HCT116 (cell line): ENCODE results near the gene CD99L2. TPM values are rescaled to one million over a fixed set of nuclear protein-coding genes. Genes with fewer than 3 reads are reported as not detected.

Experiments used
- ATAC-seq: fragments of 200-7000 bp; cut with Tn5 transposase; 2 replicates; pipeline ENCODE4 v1.9.1; 2020; ENCODE audit warnings: mild to moderate bottlenecking, moderate library complexity
- BruUV-seq: library from RNA; stranded (reverse); fragments of 400-500 nt; replicated peaks from 2 replicates; lab custom pipeline; 2021; lab: Mats Ljungman, UMichigan
- CTCF ChIA-PET: fragments of 300-600 bp; sonication (Branson Sonifier 250); formaldehyde crosslinking; loops from one replicate; lab custom pipeline; 2021; ENCODE audit warnings: antibody characterized with exemption; lab: Charles Lee
- POLR2A ChIA-PET: fragments of 300-600, 350-600 bp; sonication (Branson Sonifier 250); formaldehyde crosslinking; loops from one replicate; lab custom pipeline; 2021; ENCODE audit warnings: antibody characterized with exemption; lab: Charles Lee
- RAD21 ChIA-PET, 2 experiments: fragments of 300-600 bp; sonication (Branson Sonifier 250); formaldehyde crosslinking; loops; one replicate each; lab custom pipeline; 2023; ENCODE audit warnings: low total read pairs in 2 of 2; ENCODE audit not compliant: uncharacterized antibody in 2 of 2, unreplicated experiment in 2 of 2, low non-redundant PET in 1 of 2; lab: Charles Lee
- DNase-seq: peaks from one replicate; pipeline ENCODE4 v3.0.0-alpha.2; 2010; ENCODE audit warnings: low read depth, low spot score
- H2AFZ ChIP-seq: fragments of 200-600 bp; shearing (Covaris generic), sonication (generic); 2 replicates; pipeline ENCODE4 v1.6.1; 2017; ENCODE audit warnings: low read depth, mixed run types, mixed read lengths, antibody characterized with exemption, low read length; ENCODE audit not compliant: poor library complexity, severe bottlenecking
- H3K27ac ChIP-seq: 2 replicates; pipeline ENCODE4 v1.5.1; 2012; ENCODE audit warnings: low read depth, low read length
- H3K27me3 ChIP-seq: fragments of 200-600 bp; sonication (generic); 2 replicates; pipeline ENCODE4 v1.6.1; 2016; ENCODE audit warnings: mixed run types, low read length, mixed read lengths; ENCODE audit not compliant: insufficient read depth
- H3K36me3 ChIP-seq, 2 experiments: fragments of 200-500 bp in 1 of 2; fragments of 200-600 bp in 1 of 2; sonication (Bioruptor generic) in 1 of 2; sonication (generic) in 1 of 2; 2 replicates each; pipeline versions ENCODE4 v1.5.1 to v1.6.1; 2014 to 2016; ENCODE audit warnings: low read length in 2 of 2, inconsistent platforms in 1 of 2, mixed read lengths in 1 of 2, mixed run types in 1 of 2; ENCODE audit not compliant: insufficient read depth in 2 of 2, control insufficient read depth in 1 of 2
- H3K4me1 ChIP-seq, 2 experiments: fragments of 200-600 bp in 1 of 2; sonication (generic) in 1 of 2; 2 replicates each; pipeline versions ENCODE4 v1.5.1 to v1.6.1; 2012 to 2017; ENCODE audit warnings: low read length in 2 of 2, inconsistent platforms in 1 of 2, mild to moderate bottlenecking in 1 of 2, mixed read lengths in 1 of 2, mixed run types in 1 of 2, moderate library complexity in 1 of 2; ENCODE audit not compliant: insufficient read depth in 2 of 2, control insufficient read depth in 1 of 2
- H3K4me2 ChIP-seq: fragments of 200-600 bp; sonication (generic); 2 replicates; pipeline ENCODE4 v1.6.1; 2017; ENCODE audit warnings: mixed run types, low read length, mixed read lengths
- H3K4me3 ChIP-seq, 2 experiments: fragments of 200-600 bp in 1 of 2; sonication (generic) in 1 of 2; replicated peaks in 1 of 2; 2 replicates each; pipeline ENCODE4 v1.5.1; 2011 to 2016; ENCODE audit warnings: low read length in 2 of 2, control low read depth in 1 of 2, low read depth in 1 of 2, mild to moderate bottlenecking in 1 of 2, mixed read lengths in 1 of 2, mixed run types in 1 of 2
- H3K79me2 ChIP-seq: fragments of 200-600 bp; sonication (generic); 2 replicates; pipeline ENCODE4 v1.6.1; 2017; ENCODE audit warnings: mild to moderate bottlenecking, mixed run types, low read length, moderate library complexity, mixed read lengths; ENCODE audit not compliant: insufficient read depth
- H3K9ac ChIP-seq: fragments of 200-600 bp; sonication (generic); 2 replicates; pipeline ENCODE4 v1.6.1; 2016; ENCODE audit warnings: low read length, mixed read lengths
- H3K9me2 ChIP-seq: fragments of 200-600 bp; sonication (generic), shearing (Covaris generic); 2 replicates; pipeline ENCODE4 v1.6.1; 2017; ENCODE audit warnings: mixed run types, mild to moderate bottlenecking, moderate library complexity; ENCODE audit not compliant: insufficient read depth
- H3K9me3 ChIP-seq, 2 experiments: fragments of 200-500 bp in 1 of 2; fragments of 200-600 bp in 1 of 2; sonication (Bioruptor generic) in 1 of 2; sonication (generic) in 1 of 2; 2 replicates each; pipeline ENCODE4 v1.6.1; 2014 to 2017; ENCODE audit warnings: low read length in 2 of 2, mixed read lengths in 2 of 2, inconsistent platforms in 1 of 2, low read depth in 1 of 2, mild to moderate bottlenecking in 1 of 2, mixed run types in 1 of 2, moderate library complexity in 1 of 2; ENCODE audit not compliant: control insufficient read depth in 1 of 2, insufficient read depth in 1 of 2
- H4K20me1 ChIP-seq: fragments of 200-600 bp; sonication (generic), shearing (Covaris generic); 2 replicates; pipeline ENCODE4 v1.6.1; 2017; ENCODE audit warnings: mixed run types, mild to moderate bottlenecking, moderate library complexity; ENCODE audit not compliant: insufficient read depth
- ATF3 ChIP-seq: IDR thresholded peaks from 2 replicates; pipeline ENCODE4 v1.6.1; 2012
- CBX3 ChIP-seq: IDR thresholded peaks from 2 replicates; pipeline ENCODE4 v1.6.1; 2012; ENCODE audit warnings: low read depth
- CTCF ChIP-seq, 3 experiments: fragments of 200-600 bp in 1 of 3; sonication (generic) in 1 of 3; IDR thresholded peaks in 2 of 3; conservative IDR thresholded peaks in 1 of 3; 2 replicates each; pipeline ENCODE4 v1.5.1; 2012 to 2017; ENCODE audit warnings: low read depth in 2 of 3, low read length in 2 of 3, antibody characterized with exemption in 1 of 3, borderline replicate concordance in 1 of 3, control low read depth in 1 of 3, mild to moderate bottlenecking in 1 of 3, mixed read lengths in 1 of 3, mixed run types in 1 of 3, moderate library complexity in 1 of 3; ENCODE audit not compliant: insufficient read depth in 1 of 3
- POLR2A ChIP-seq: IDR thresholded peaks from 2 replicates; pipeline ENCODE4 v1.7.0; 2011; ENCODE audit warnings: borderline replicate concordance; ENCODE audit not compliant: insufficient read depth, insufficient read length; ENCODE audit errors: extremely low read depth
- SP1 ChIP-seq: IDR thresholded peaks from 2 replicates; pipeline ENCODE4 v1.6.1; 2012; ENCODE audit warnings: low read depth
- YY1 ChIP-seq: IDR thresholded peaks from 2 replicates; pipeline ENCODE4 v1.6.1; 2011; ENCODE audit warnings: low read length, low read depth, moderate library complexity, mild to moderate bottlenecking; ENCODE audit not compliant: insufficient replicate concordance; ENCODE audit errors: extremely low read depth
- ZNF274 ChIP-seq: fragments of 200-500 bp; sonication (Bioruptor generic); IDR thresholded peaks from 2 replicates; pipeline ENCODE4 v1.6.1; 2014; ENCODE audit warnings: mild to moderate bottlenecking, low read depth, low read length, inconsistent platforms
- intact Hi-C: fragments of 100-400 bp; cut with micrococcal nuclease; formaldehyde crosslinking; loops from 2 replicates; pipeline ENCODE4 v1.10.0; 2022
- total RNA-seq: library from RNA; stranded (reverse); gene quantifications from one replicate; pipeline ENCODE4 v1.2.1, GENCODE V29; 2021; ENCODE audit not compliant: unreplicated experiment

The CD99L2 gene
- total RNA-seq, 1 experiment from 2014 or later, result 6.2 TPM

GRCh38 chrX:150752124-150752523, 146.3 kb downstream of the CD99L2 start:
- H3K27ac ChIP-seq, result no peak overlapping the region
- H3K36me3 ChIP-seq, result no peaks in the 10 kb centered on the region; a peak in 1 of 4 replicates
- H3K4me2 ChIP-seq, result no peak overlapping the region
- H3K27me3 ChIP-seq, result no peaks in the 10 kb centered on the region
- ATAC-seq, result no peak
- no peak for DNase-seq
- no peaks in the 10 kb centered on the region for H4K20me1 ChIP-seq
- H3K79me2 ChIP-seq, result no peaks in the 10 kb centered on the region
- ChIA-PET RAD21 (no interaction called here), POLR2A (no interaction called here), CTCF (no interaction called here)
- no peak overlapping the region for H3K4me3 ChIP-seq
- no peak overlapping the region for H3K9ac ChIP-seq
- intact Hi-C loops, result no loop called here
- H2AFZ ChIP-seq, result no peak overlapping the region
- H3K4me1 ChIP-seq, result no peaks in the 10 kb centered on the region
- no TSS peak for BruUV-seq
- TF ChIP-seq ZNF274 (no peak), POLR2A (no peak), CTCF (IDR thresholded peaks at IDR 0.05 in 2 of 3, conservative IDR thresholded peaks at IDR 0.05 in 1 of 3; ENCODE audit: borderline replicate concordance in 1 of 3, insufficient read depth in 1 of 3, low read depth in 2 of 3, low read length in 2 of 3) (no peak)
- H3K9me2 ChIP-seq, result no peaks in the 10 kb centered on the region
- H3K9me3 ChIP-seq, result no peaks in the 10 kb centered on the region

GRCh38 chrX:150736475-150736874, 162.0 kb downstream of the CD99L2 start:
- ATAC-seq (no peak), DNase-seq (no peak)
- no peaks in the 10 kb centered on the region for H3K27me3 ChIP-seq
- no peak overlapping the region for H3K4me3 ChIP-seq
- no peaks in the 10 kb centered on the region for H4K20me1 ChIP-seq
- H2AFZ ChIP-seq, result no peak overlapping the region
- intact Hi-C loops, result no loop called here
- no peaks in the 10 kb centered on the region for H3K9me3 ChIP-seq
- no peaks in the 10 kb centered on the region for H3K4me1 ChIP-seq
- H3K36me3 ChIP-seq, result peaks cover 3 to 5% of the 10 kb centered on the region in 2 experiments; a peak in 2 of 4 replicates
- BruUV-seq, result no TSS peak
- H3K9ac ChIP-seq, result no peak overlapping the region
- H3K9me2 ChIP-seq, result no peaks in the 10 kb centered on the region
- ChIA-PET RAD21 (no interaction called here), POLR2A (no interaction called here), CTCF (no interaction called here)
- H3K27ac ChIP-seq, result no peak overlapping the region
- no peaks in the 10 kb centered on the region for H3K79me2 ChIP-seq
- TF ChIP-seq ATF3, result no peak
- no peak for TF ChIP-seq SP1
- no peak for TF ChIP-seq CBX3
- TF ChIP-seq YY1, result no peak
- TF ChIP-seq CTCF (IDR thresholded peaks at IDR 0.05 in 2 of 3, conservative IDR thresholded peaks at IDR 0.05 in 1 of 3; ENCODE audit: borderline replicate concordance in 1 of 3, insufficient read depth in 1 of 3, low read depth in 2 of 3, low read length in 2 of 3), result no peak
- H3K4me2 ChIP-seq, result no peak overlapping the region
